Measurements from ENCODE around the gene ARFGAP3.

GRCh38 chr22:42891008-42891407 is 33.9 kb upstream of the ARFGAP3 start:
- TF ChIP-seq REST (IDR thresholded peaks at IDR 0.05) = no peak
- TF ChIP-seq RAD21 (conservative IDR thresholded peaks at IDR 0.05 in 1 of 2, IDR thresholded peaks at IDR 0.05 in 1 of 2) = no peak
- TF ChIP-seq ZNF302 (CRISPR knock-in tag; IDR thresholded peaks at IDR 0.05) = no peak
- TF ChIP-seq CEBPB (IDR thresholded peaks at IDR 0.05) = no peak
- no peak for TF ChIP-seq USF2 (IDR thresholded peaks at IDR 0.05)
- no peak for TF ChIP-seq CTCF (IDR thresholded peaks at IDR 0.05)
- no peak for TF ChIP-seq EP300 (IDR thresholded peaks at IDR 0.05)
- no peak for TF ChIP-seq E2F6 (IDR thresholded peaks at IDR 0.05; ENCODE audit: borderline replicate concordance, low read depth)
- TF ChIP-seq ESRRA (IDR thresholded peaks at IDR 0.05; ENCODE audit: borderline replicate concordance, low read length) = no peak
- no peak for TF ChIP-seq PHF8 (IDR thresholded peaks at IDR 0.05; ENCODE audit: borderline replicate concordance, low read depth)
- no peak for TF ChIP-seq NPAS2 (CRISPR knock-in tag; IDR thresholded peaks at IDR 0.05; ENCODE audit: borderline replicate concordance)
- TF ChIP-seq MYC (IDR thresholded peaks at IDR 0.05; ENCODE audit: borderline replicate concordance, low read length) = no peak
